DND-41 (cell line): Measurements from ENCODE around the gene LMO1.
A peak's percentile ranks its signal among the peaks of the same experiment; 100 is the strongest.

Source experiments
- ATAC-seq: fragments of 200-7000 bp; cut with Tn5 transposase; 3 replicates; pipeline ENCODE4 v1.9.1; 2021; ENCODE audit warnings: low read depth; ENCODE audit not compliant: insufficient read depth
- DNase-seq: peaks from one replicate; pipeline ENCODE4 v3.0.0-alpha.2; 2020
- H2AFZ ChIP-seq: 2 replicates; pipeline ENCODE4 v1.6.0; 2012; ENCODE audit warnings: low read depth, low read length
- H3K27ac ChIP-seq: 2 replicates; pipeline ENCODE4 v1.5.1; 2012; ENCODE audit warnings: low read length, inconsistent platforms
- H3K27me3 ChIP-seq: fragments of 200-600 bp; sonication (generic); 2 replicates; pipeline ENCODE4 v1.6.0; 2012; ENCODE audit warnings: low read length, mild to moderate bottlenecking, inconsistent platforms; ENCODE audit not compliant: insufficient read depth, poor library complexity
- H3K36me3 ChIP-seq: 2 replicates; pipeline ENCODE4 v1.5.1; 2012; ENCODE audit warnings: low read length, inconsistent platforms; ENCODE audit not compliant: insufficient read depth
- H3K4me1 ChIP-seq: 2 replicates; pipeline ENCODE4 v1.5.1; 2012; ENCODE audit warnings: mild to moderate bottlenecking, low read length; ENCODE audit not compliant: insufficient read depth
- H3K4me2 ChIP-seq: 2 replicates; pipeline ENCODE4 v1.6.0; 2012; ENCODE audit warnings: mild to moderate bottlenecking, moderate library complexity, low read length, inconsistent platforms; ENCODE audit not compliant: insufficient read depth
- H3K4me3 ChIP-seq, 2 experiments: fragments of 200-600 bp in 1 of 2; shearing (Covaris generic) in 1 of 2; 2 replicates each; pipeline ENCODE4 v1.5.1; 2012 to 2016; ENCODE audit warnings: inconsistent platforms in 2 of 2, low read length in 2 of 2, mild to moderate bottlenecking in 2 of 2, low read depth in 1 of 2, moderate library complexity in 1 of 2
- H3K79me2 ChIP-seq: 2 replicates; pipeline ENCODE4 v1.6.0; 2012; ENCODE audit warnings: low read length, inconsistent platforms; ENCODE audit not compliant: insufficient read depth
- H3K9ac ChIP-seq: 2 replicates; pipeline ENCODE4 v1.6.0; 2012; ENCODE audit warnings: low read depth, mild to moderate bottlenecking, inconsistent platforms, low read length, moderate library complexity
- H3K9me3 ChIP-seq: 2 replicates; pipeline ENCODE4 v1.5.1; 2012; ENCODE audit warnings: low read length, moderate library complexity, mild to moderate bottlenecking, inconsistent platforms; ENCODE audit not compliant: insufficient read depth, severe bottlenecking
- H4K20me1 ChIP-seq: 2 replicates; pipeline ENCODE4 v1.6.0; 2012; ENCODE audit warnings: low read length; ENCODE audit not compliant: insufficient read depth
- CTCF ChIP-seq: IDR thresholded peaks from 2 replicates; pipeline ENCODE4 v1.5.1; 2012; ENCODE audit warnings: borderline replicate concordance, low read length, moderate library complexity, mild to moderate bottlenecking; ENCODE audit not compliant: poor library complexity, severe bottlenecking; ENCODE audit errors: extremely low read depth
- EZH2 ChIP-seq: IDR thresholded peaks from 3 replicates; pipeline ENCODE4 v1.6.1; 2012; ENCODE audit warnings: borderline replicate concordance, low read depth, mild to moderate bottlenecking, moderate library complexity, low read length, inconsistent platforms; ENCODE audit not compliant: severe bottlenecking

LMO1 gene

GRCh38 chr11:8228231-8228630 lies 35.4 kb downstream of the LMO1 start:
- Histone ChIP-seq H3K4me2 (no peak overlapping the region), H3K4me3 (no peak overlapping the region), H3K9ac (no peak overlapping the region), H4K20me1 (peaks cover 3% of the 10 kb centered on the region; the same call in 1 of the 2 replicates), H3K27ac (no peak overlapping the region), H3K79me2 (no peaks in the 10 kb centered on the region), H3K36me3 (no peaks in the 10 kb centered on the region), H2AFZ (no peak overlapping the region), H3K4me1 (no peaks in the 10 kb centered on the region), H3K27me3 (no peaks in the 10 kb centered on the region), H3K9me3 (no peaks in the 10 kb centered on the region)
- DNase-seq: no peak
- ATAC-seq: no peak
- TF ChIP-seq CTCF: no peak
- no peak for TF ChIP-seq EZH2

- Histone ChIP-seq H3K4me3 (no peak overlapping the region), H2AFZ (no peak overlapping the region), H3K27ac (no peak overlapping the region), H3K27me3 (no peaks in the 10 kb centered on the region), H3K9me3 (no peaks in the 10 kb centered on the region), H3K4me2 (no peak overlapping the region), H3K9ac (no peak overlapping the region), H3K36me3 (no peaks in the 10 kb centered on the region), H3K4me1 (no peaks in the 10 kb centered on the region), H3K79me2 (no peaks in the 10 kb centered on the region), H4K20me1 (0 out of 2 replicates have a peak, but pooled peaks cover 3% of the 10 kb centered on the region)
- TF ChIP-seq CTCF (no peak), EZH2 (no peak)
- ATAC-seq (no peak), DNase-seq (no peak)
Observed at GRCh38 chr11:8227156-8228152, 36.2 kb downstream of the LMO1 start.

GRCh38 chr11:8225589-8226036 lies 38.1 kb downstream of the LMO1 start:
- no peaks in the 10 kb centered on the region for H3K79me2 ChIP-seq
- H3K9me3 ChIP-seq: no peaks in the 10 kb centered on the region
- H3K36me3 ChIP-seq: no peaks in the 10 kb centered on the region
- H3K9ac ChIP-seq: no peak overlapping the region
- no peak for TF ChIP-seq EZH2
- peak; percentile 92 for TF ChIP-seq CTCF
- H3K4me1 ChIP-seq: no peaks in the 10 kb centered on the region
- H4K20me1 ChIP-seq: 0 out of 2 replicates have a peak, but pooled peaks cover 3% of the 10 kb centered on the region
- H3K4me2 ChIP-seq: no peak overlapping the region
- H3K27me3 ChIP-seq: no peaks in the 10 kb centered on the region
- no peak overlapping the region for H3K27ac ChIP-seq
- H3K4me3 ChIP-seq: no peak overlapping the region
- ATAC-seq (peak; percentile 82), DNase-seq (peak; percentile 62)
- no peak overlapping the region for H2AFZ ChIP-seq
